GM19023 (cell line): ENCODE data around the gene TNIK.
"Not testable (repeated sequence)": the region's sequence is repeated elsewhere in the genome, so short reads cannot be mapped to it uniquely, and the experiment has no call there.

Source experiments
- ATAC-seq: cut with Tn5 transposase; IDR thresholded peaks from one replicate; pipeline ENCODE4 v1.9.1; 2021; ENCODE audit warnings: mild to moderate bottlenecking, moderate library complexity; ENCODE audit not compliant: unreplicated experiment

The TNIK gene

DNA sequence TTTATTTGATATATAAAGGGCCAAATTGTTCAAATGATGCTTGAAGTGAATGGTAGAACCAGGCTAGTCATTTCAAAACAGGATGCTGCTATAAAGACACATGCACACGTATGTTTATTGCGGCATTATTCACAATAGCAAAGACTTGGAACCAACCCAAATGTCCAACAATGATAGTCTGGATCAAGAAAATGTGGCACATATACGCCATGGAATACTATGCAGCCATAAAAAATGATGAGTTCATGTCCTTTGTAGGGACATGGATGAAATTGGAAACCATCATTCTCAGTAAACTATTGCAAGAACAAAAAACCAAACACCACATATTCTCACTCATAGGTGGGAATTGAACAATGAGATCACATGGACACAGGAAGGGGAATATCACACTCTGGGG is 172.4 kb downstream of the TNIK start:
- not testable (repeated sequence) for ATAC-seq

DNA sequence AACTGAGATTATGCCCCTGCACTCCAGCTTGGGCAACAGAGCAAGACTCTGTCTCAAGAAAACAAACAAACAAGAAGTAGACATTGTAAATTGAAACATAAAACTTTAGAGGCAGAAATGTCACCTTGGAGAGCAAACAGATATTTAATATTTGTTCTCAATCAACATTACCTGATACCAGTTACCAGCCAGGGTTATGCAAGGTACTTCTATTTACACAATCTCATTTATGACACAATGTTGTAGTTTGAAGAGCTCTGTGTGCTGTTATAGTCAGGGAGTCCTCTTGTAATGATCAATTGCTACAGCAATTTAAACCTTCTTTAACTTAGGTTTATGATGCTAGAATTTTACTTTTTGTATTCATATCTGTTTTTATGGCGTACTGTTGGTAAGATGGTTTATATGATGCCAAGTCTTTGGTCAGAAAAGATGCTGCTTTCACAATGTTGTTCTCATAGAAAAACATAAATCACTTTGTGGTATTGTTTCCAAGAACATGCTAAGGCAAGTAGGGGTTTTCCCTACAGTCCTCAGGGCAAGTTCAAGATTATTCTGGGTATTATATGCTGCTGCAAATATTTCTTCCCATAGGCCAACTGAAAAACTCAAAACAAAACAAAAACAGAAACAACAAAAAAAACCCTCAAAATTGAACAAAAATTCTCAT is 173.5 kb downstream of the TNIK start:
- peak; percentile 44 for ATAC-seq

DNA sequence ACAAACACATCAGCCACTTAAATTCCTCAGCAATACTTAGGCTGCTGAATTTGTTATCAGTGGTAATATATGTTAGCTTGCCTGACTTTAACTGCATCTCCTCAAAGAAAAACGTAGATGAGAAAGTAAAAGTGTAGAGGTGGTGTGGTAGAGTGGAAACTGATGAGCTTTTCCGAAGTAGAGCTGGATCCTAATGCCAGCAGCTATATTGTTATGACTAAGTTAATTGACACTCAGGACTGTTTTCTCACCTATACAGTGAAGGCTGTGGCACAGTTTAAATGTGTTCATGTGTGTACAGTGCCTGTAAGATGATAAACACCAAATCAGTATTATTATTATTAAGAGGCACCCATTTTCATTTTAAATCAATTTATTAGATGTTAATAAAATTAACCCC is 174.9 kb downstream of the TNIK start:
- ATAC-seq = no peak

DNA sequence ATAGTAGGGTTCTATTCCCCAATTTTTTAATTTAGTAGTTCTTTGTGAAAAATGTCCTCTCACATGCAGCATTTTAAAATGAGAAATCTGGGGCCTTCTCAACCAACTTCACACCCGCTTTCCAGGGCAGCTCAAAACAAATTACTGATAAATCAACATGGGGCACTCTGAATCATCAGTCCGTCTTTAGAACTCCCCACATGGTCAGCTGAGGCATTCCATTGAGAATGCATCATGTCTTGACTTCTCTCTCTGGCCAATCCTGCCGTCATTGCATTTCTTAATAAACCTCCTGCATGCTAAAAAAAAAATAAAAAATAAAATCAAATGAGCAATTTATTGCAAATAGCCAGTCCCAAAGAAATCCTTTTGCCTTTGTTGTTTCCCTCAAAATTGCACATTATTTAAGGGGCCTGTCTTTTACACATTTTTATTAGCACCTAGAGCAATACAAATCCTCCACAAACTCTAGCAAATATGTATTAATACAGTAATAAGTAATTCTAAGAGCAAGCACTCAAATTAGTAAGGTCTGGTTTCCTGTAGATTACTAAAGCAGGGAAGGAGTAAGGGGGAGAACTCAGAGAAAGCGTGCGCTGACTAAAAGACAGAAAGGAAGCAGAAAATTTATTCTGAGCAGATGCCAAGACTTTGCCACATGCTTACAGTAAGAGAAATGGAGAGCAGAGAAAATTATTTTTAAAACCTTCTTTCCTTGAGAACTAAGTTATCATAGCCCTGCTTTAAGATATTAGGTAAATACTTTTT is 175.7 kb downstream of the TNIK start:
- ATAC-seq = peak; percentile 45

DNA sequence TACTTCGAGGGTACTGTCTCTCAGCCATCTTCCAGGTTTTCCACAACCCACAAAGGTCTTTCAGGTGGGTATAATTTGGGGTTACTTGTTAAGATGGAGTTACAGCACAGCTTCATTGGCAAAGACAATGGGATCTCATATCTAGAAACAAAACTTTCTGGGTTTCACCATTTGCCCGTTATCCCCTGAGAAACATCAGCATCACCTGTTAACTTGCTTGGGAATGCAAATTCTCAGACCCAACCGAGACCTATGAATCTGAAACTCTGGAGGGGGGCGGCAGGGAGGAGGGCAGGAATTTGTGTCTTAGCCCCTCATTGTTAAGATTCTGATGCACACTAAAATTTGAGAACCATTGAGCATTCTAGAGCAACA is 176.4 kb downstream of the TNIK start:
- no peak for ATAC-seq

DNA sequence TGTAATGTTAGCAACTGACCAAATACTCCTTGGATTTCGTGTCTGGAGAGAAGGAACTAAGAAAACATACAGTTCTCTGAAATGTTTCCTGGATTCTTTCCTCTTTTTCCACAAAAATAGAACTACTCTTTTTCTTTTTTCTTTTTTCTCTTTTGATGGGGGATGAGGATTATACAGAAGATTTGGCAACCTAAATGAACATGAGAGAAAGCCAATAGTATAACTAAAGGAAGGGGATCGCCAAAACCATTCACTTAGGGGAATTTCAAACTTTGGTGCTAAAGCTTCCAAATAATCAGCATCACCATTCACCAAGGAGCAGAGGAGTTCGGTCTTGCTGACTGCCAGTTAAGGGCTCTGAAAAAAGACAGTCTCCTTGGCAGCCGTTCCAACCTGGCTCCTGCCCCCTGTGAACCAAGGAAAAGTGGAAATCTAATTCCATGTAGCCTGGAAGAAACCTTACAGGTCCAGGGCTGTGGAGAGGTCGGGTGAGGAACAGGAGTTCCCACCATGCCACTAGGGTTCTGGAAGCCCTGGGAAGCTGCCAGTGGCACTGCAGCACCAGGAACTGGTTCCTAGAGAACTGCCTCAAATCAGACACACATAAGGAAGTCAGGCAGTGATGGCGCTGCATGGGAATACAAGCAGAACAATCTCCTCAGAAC is 176.9 kb downstream of the TNIK start:
- ATAC-seq = no peak

DNA sequence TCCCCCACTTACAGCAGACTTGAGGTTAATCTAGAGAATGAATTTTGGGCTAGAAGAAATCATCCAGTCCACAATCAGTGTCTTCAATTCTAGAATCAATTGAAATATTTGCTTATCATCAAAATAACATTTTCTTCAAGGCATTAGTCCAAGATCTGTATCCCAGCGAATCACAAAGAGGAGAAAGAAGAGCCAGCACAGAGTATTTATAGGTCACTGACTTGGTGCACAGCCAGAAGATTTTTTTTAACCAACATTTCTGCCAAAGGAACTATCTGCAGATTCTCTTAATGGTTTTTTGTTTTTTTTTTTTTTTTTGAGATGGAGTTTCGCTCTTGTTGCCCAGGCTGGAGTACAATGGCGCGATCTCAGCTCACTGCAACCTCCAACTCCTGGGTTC is 178.2 kb downstream of the TNIK start:
- no peak for ATAC-seq

DNA sequence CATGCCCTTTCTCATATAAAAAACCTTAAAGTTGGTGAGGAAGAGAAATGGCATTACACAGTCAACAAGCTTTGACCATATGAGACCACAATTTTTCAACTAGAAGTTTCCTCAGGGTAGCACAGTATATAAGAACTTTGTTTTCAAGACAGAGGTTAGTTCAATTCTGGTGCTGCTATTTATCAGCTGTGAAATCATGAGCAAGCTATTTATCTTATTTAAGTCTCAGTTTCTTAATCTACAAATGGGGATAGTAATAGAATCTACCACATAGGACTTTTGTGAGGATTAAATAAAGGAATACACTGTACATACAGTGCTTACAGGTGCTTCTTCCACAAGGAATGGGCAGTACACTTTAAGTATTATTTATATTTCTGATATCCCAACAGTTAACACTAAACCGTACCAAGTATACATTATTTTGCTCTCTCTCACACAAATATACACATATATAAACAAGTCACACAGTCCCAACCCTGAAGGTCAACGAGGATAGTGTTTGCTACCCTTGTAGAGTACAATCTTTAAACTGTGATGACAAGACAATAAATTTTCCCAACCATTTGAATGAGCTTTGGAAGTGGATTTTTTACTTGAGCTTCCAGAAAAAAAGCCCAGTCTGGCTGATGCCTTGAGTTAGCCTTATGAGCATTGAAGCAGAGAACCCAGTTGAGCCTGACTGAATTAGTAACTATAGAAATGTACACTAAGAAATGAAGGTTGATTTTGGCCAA is 178.8 kb downstream of the TNIK start:
- no peak for ATAC-seq

DNA sequence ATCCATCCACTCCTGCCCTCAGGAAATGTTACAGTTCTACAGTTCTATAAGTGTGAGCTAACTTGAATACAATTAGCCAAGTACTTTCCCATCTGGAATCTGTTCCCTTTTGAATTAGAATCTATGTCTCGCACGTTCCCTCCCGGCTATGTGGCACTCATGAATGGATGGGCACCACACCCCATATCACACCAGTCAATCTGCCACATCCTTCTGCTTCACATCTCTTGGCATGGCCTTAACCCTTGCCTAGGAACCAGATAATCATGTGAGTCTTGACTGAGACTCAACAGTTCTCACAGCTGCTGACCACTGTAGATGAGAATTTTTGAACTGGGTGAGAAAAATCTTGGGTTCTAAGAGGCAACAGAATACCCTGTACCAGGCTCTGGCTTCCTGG is 180.2 kb downstream of the TNIK start:
- no peak for ATAC-seq

DNA sequence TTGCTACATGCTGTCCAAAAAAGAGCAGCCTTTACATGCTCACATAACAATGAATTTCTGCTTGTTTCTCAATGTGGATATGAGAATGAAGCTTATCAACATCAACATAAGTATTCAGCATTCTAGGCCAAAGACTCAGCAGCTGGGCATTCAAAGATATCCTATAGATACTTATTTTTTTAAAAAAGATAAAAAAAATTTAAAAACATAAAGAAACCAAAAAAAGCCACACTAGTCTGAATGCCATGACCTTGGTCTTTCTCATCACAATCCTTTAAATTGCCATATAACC is 182.0 kb downstream of the TNIK start:
- no peak for ATAC-seq

DNA sequence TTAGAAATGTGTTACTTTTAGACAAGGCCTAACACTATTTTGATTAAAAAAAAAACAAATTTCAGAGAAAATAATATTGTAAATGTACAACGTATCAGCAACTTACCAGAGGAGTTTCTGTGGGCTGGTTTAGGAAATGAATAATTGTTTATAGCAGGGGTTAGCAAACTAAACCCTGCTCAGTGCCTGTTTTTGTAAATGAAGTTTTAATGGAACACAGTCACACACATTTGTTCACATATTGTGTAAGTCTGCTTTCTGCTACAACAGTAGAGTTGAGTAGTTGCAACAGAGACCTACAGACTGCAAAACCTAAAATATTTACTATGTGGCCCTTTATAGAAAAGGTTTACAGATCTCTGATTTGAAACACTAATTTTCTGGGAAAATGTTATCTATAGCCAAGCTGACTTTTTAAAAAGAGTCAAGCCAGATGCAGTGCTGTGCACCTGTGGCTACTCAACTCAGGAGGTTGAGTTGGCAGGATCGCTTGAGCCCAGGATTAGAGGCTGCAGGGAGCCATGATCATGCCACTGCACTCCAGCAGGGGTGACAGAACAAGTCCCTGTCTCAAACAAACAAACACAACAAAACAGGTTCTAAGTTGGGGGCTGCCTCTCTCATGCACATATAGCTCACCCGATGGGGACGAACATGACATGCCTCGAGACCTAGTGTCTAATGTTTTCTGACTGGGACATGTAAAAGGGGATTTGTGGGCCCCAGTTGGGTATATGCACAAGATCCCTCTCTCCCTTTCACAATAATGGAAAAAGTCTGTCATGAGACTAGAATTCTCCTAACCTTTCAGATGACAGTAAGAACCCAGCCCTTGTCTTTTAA is 182.5 kb downstream of the TNIK start:
- ATAC-seq = no peak

DNA sequence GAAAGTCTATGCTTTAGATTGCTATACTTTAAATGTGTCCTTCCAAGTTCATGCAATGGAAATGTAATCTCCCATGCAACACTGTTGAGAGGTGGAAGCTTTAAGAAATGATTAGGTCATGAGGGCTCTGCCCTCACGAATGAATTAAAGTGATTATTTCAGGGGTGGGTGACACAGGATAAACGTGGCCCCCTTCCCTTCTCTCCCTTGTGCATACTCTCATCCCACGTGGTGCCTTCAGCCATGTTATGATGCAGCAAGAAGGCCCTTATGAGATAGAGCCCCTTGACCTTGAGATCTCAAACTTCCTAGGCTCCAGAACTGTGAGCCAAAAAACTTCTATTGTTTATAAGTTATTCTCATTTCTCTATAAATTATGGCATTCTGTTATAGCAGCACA is 183.3 kb downstream of the TNIK start:
- ATAC-seq = no peak

DNA sequence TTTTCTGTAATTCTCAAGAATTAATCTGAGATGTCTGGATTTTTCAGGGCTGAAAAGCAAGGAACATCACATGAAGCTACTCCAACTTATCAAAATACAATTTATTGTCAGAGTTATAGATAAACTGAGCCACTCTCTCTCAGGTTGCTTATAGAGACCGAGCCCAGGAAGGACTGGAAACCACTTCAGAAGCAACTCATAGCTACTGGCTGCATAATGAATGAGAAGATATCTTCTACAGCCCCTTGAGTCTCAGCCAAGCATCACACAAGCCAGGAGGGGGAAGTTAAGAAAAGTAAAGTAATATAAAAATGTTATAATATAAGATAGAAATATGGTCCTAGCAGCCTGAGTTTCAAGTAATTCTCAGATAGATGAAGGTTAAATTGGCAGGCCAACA is 186.0 kb downstream of the TNIK start:
- ATAC-seq = no peak

DNA sequence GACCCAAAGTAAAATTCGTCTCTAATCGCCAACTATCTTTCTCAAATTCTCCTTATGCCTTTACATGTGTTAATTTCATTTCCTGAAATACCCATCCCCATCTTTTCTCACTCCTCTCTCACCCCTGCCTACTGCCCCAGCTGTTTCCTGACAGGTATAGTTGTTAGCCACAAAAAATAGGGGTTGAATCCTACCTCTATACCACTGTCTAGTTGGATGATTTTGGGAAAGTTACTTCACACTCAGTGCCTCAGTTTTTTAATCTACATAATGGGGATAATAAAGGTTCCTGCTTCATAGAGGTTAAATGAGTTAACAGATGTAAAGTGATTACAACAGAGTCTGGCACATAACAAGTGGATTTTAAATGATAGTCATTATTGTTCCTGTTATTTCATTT is 189.7 kb downstream of the TNIK start:
- no peak for ATAC-seq

DNA sequence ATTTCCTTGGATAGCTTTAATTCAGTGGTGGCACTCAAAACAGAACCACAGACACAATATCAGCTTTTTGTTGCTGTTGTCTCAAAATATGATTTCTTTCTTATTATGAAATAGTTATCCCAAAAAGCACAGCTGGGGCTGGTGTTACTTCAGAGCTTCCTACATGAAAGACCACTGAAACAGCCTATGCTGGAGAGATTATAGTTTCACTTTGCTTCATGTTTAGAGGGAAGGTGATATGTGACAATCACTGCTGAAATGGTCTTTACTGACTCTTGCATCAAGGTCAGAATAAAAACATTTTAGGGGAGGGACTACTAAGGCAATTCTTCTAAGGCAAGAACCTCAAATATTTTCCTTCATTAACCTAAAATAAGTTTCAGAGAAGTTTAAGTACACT is 190.7 kb downstream of the TNIK start:
- no peak for ATAC-seq

DNA sequence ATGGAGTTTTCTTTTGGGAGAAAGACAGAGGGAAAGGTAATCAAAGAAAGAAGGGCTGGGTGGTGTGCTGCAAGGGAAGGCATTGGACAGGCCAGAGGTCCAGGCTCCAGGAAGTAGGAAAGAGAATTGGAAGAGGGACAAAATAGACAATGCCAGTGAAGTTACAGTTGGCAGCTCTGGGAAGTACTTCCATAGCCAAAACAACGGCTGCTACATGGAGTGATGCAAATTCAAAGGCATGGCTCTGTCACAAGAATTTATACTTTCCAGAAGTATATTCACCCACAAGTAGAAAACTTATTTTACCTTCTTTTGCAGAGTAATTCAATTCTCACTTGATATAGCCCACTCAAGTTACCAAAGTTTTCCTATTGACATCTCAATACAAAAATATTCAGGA is 191.5 kb downstream of the TNIK start:
- no peak for ATAC-seq

DNA sequence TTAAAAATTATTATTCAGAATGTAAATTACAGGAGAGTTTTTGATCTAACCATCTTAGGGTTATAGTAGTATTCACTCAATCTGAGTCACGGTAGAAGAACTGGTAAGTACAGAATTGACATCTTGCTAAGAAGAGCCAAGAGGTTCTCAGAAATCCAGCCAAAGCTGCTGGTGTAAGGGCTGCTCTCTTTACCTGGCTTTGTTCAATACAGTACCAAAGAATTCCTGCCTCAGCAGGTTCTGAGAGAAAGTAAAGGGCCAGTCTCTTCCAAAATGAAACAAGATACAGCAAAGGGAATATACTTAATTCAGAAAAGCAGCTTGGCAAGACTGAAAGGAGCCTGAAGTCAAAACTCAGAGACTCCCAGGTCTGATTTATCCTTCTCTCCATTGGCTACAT is 193.1 kb downstream of the TNIK start:
- ATAC-seq = no peak

DNA sequence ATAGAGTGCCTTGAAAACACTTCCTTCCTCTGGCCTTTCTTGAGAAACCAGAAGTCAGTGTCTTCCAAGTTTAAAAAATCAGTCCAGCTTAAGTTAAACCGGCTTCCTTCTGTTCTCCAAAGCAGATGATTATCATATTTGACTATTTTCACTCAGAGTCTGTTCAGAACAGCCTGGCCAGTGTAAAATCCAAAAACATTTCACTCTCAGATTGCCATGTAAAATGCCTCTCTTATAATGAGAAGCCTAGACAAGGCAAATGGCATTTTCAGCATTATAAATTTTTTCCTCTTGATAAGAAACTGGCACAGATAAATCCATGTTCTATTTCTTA is 193.5 kb downstream of the TNIK start:
- no peak for ATAC-seq

DNA sequence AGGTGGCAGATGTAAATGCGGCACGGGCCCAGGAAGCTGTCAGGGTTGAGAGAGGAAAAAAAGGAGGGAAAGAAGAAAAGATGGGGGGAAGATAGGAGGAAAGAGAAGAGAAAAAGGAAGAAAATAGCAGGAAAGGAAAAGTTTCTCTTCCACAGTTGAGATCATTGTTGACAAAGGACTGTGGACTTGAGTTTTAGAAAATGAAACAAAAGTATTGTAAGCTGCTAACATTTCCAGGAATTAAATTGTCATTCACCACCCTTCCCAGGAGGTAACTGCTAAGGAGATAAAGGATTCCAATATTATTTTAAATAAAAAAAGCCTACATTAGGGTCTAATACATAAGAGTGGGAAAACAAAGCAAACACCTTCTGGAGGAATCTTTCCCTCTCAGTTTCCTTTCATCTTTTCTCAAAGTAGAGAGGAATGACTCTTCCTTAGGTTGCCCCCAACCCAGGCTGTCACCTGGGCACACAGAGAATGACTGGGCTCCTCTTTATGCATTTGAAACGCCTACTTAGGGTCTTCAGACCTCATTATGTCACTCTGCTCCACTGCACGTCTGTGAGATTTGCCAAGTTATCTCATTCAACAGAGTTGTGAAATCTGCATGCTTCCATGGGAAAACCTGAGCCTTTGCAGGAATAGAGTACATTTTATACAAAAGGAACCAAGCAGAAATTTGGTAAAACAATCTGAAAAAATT is 194.0 kb downstream of the TNIK start:
- no peak for ATAC-seq

DNA sequence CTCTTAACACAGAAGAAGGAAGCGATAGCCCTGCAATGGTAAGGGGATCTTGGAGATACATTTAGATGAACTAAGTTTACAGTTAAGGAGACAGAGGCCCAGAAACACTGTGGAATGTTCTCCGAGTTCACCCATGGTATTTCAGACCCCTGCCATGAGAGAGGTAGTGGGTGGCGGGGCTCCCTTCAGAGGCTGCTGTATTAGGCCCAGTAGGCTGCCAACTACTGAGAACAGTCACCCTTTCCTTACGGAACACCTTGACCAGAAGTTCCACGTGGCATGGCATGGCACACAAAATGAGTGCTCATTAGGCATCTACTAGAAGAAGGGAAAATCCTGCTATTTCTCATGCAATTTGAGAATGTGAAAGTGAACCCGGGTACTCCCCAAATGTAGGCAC is 195.4 kb downstream of the TNIK start:
- ATAC-seq = no peak
